Measurements from ENCODE around the gene USHBP1.

- TF ChIP-seq CTCF (IDR thresholded peaks at IDR 0.05) (no peak), POLR2A (IDR thresholded peaks at IDR 0.05) (no peak)
Observed at GRCh38 chr19:17283504-17283996, 19.0 kb upstream of the USHBP1 start.

Measured in vagina (tissue), 2 donors.